ENCODE results near the gene KMT2C. TPM values are rescaled to one million over a fixed set of nuclear protein-coding genes. Genes with fewer than 3 reads are reported as not detected.

Gene KMT2C
- total and polyA plus RNA-seq, 7 experiments from 2014 or later: 17.0 to 152 (median 109) TPM

DNA sequence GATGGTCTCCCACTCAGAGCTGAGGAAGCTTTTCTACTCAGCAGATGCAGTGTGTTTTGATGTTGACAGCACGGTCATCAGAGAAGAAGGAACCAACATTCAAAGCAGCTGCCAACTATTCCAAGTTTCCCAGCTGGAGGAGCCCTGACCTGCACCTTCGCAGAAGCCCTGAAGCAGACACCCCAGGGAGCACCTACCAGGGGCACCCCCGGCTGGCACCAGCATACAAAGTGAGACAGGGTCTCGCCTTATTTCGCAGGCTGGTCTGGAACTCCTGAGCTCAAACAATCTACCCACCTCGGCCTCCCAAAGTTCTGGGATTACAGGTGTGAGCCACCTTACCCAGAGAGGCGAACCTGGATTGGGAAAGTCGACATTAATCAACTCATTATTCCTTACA, 68.6 kb downstream of the KMT2C start:
- Mint-ChIP-seq H3K4me1 (peaks cover 26 to 91% (median 80%) of the 10 kb centered on the region in 7 donors), H3K4me3 (no peak overlapping the region), H3K27ac (no peak overlapping the region), H3K9me3 (peaks cover 0 to 20% (median 9%) of the 10 kb centered on the region in 11 donors), H3K27me3 (no peaks in the 10 kb centered on the region), H3K36me3 (peaks cover 8 to 33% (median 22%) of the 10 kb centered on the region in 5 donors)
- DNase-seq (no peak), ATAC-seq (no peak)
- Histone ChIP-seq H3K36me3 (ENCODE audit: control insufficient read depth in 2 of 3, insufficient read depth in 3 of 3, low read length in 3 of 3) (peaks cover 0 to 4% (median 0%) of the 10 kb centered on the region in 3 experiments), H3K9me3 (ENCODE audit: control insufficient read depth in 2 of 3, low read length in 3 of 3) (no peaks in the 10 kb centered on the region), H3K4me1 (ENCODE audit: control insufficient read depth in 2 of 2, insufficient read depth in 2 of 2, low read length in 2 of 2) (peaks cover 14 to 16% of the 10 kb centered on the region in 2 donors), H3K4me3 (ENCODE audit: low read length) (no peak overlapping the region), H3K27me3 (ENCODE audit: control insufficient read depth in 2 of 2, insufficient read depth in 2 of 2, low read length in 2 of 2) (no peaks in the 10 kb centered on the region), H3K27ac (ENCODE audit: low read depth, low read length) (no peak overlapping the region)
- CTCF ChIA-PET: no interaction called here
- POLR2A ChIA-PET: no interaction called here
- intact Hi-C loops (cut with micrococcal nuclease): no loop called here

DNA sequence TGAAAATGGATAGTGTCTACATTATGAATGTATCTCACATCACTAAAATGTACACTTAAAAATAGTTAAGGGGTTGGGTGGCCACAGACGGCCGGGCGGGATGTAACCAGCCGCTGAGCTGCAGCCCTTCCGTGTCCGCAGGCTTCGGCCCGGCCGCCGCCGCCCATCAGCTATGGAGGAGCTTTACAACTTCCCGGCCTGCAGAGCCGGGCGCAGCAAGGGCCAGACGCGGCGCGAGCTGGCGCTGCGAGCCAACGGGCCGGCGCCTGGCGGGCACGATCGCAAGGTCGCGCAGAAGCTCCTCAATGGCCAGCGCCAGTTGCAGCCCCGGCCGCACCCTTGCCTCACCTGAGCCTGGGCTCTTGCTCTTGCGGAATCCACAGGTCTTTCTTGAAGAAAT, 69.1 kb downstream of the KMT2C start:
- ChIA-PET POLR2A (no interaction called here), CTCF (no interaction called here)
- no peak for DNase-seq
- Mint-ChIP-seq H3K36me3 (peaks cover 8 to 31% (median 19%) of the 10 kb centered on the region in 5 donors), H3K27ac (peak overlapping the region in 2 of 9 donors; percentile 35 to 40), H3K4me3 (no peak overlapping the region), H3K9me3 (peaks cover 0 to 18% (median 6%) of the 10 kb centered on the region in 11 donors), H3K27me3 (no peaks in the 10 kb centered on the region), H3K4me1 (peaks cover 26 to 91% (median 81%) of the 10 kb centered on the region in 7 donors)
- intact Hi-C loops (cut with micrococcal nuclease): no loop called here
- no peaks in the 10 kb centered on the region for H3K27me3 ChIP-seq (ENCODE audit: control insufficient read depth in 2 of 2, insufficient read depth in 2 of 2, low read length in 2 of 2)
- no peaks in the 10 kb centered on the region for H3K9me3 ChIP-seq (ENCODE audit: control insufficient read depth in 2 of 3, low read length in 3 of 3)
- H3K4me3 ChIP-seq (ENCODE audit: low read length): no peak overlapping the region
- ATAC-seq: no peak
- H3K27ac ChIP-seq (ENCODE audit: low read depth, low read length): no peak overlapping the region
- H3K4me1 ChIP-seq (ENCODE audit: control insufficient read depth in 2 of 2, insufficient read depth in 2 of 2, low read length in 2 of 2): peaks cover 14 to 16% of the 10 kb centered on the region in 2 donors
- peaks cover 0 to 4% (median 0%) of the 10 kb centered on the region in 3 experiments for H3K36me3 ChIP-seq (ENCODE audit: control insufficient read depth in 2 of 3, insufficient read depth in 3 of 3, low read length in 3 of 3)

DNA sequence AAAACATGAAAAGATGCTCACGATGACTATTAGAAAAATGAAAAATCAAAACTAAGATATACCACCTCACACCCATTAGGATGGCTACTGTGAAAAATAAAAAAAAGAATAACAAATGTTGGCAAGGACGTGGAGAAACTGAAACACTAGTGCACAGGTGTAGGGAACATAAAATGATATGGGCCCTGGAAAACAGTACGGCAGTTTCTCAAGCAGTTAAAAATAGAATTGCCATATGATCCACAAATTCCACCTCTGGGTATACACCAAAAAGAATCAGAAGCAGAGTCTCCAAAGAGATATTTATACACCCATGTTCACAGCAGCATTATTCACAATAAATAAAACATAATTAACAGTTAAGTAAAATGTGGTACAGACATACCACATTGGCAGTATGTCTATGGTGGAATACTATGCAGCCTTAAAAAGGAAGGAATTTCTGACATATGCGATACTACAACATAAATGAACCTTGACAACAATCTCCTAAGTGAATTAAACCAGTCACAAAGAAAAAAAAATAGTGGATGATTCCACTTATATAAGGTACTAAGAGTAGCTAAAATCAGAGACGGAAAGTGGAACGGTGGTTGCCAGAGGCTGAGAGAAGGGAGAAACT, 69.7 kb downstream of the KMT2C start:
- no peaks in the 10 kb centered on the region for H3K27me3 ChIP-seq (ENCODE audit: control insufficient read depth in 2 of 2, insufficient read depth in 2 of 2, low read length in 2 of 2)
- no peak for DNase-seq
- Mint-ChIP-seq H3K27ac (peak overlapping the region in 3 of 9 donors; percentile 35 to 68 (median 40)), H3K4me1 (peaks cover 23 to 88% (median 79%) of the 10 kb centered on the region in 7 donors), H3K27me3 (no peaks in the 10 kb centered on the region), H3K9me3 (peaks cover 0 to 12% (median 4%) of the 10 kb centered on the region in 11 donors), H3K4me3 (peak overlapping the region in 2 of 10 donors; percentile 2 to 44), H3K36me3 (peaks cover 5 to 26% (median 15%) of the 10 kb centered on the region in 5 donors)
- intact Hi-C loops (cut with micrococcal nuclease): no loop called here
- no peak overlapping the region for H3K27ac ChIP-seq (ENCODE audit: low read depth, low read length)
- CTCF ChIA-PET: no interaction called here
- ATAC-seq: no peak
- POLR2A ChIA-PET: no interaction called here
- no peaks in the 10 kb centered on the region for H3K9me3 ChIP-seq (ENCODE audit: control insufficient read depth in 2 of 3, low read length in 3 of 3)
- H3K36me3 ChIP-seq (ENCODE audit: control insufficient read depth in 2 of 3, insufficient read depth in 3 of 3, low read length in 3 of 3): peaks cover 0 to 4% (median 0%) of the 10 kb centered on the region in 3 experiments
- H3K4me3 ChIP-seq (ENCODE audit: low read length): no peak overlapping the region
- H3K4me1 ChIP-seq (ENCODE audit: control insufficient read depth in 2 of 2, insufficient read depth in 2 of 2, low read length in 2 of 2): peaks cover 14 to 16% of the 10 kb centered on the region in 2 donors

DNA sequence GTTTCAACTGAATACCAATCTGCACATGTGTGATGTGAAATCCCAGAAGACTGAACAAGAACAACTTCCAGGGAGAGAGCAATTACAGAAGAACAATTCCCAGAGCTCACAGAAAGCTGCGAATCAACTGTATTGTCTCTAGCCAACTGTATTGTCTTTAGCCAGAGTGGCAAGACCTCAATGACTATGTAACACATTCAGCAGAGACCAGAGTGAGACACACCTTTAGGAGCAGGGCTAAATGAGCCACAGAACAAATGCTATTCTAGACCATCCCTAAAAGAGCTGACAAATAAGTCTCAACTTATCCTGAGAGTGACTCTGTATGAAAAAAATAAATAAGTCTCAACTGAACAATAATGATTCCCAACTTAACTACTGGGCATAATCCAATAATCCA, 72.0 kb downstream of the KMT2C start:
- intact Hi-C loops (cut with micrococcal nuclease): no loop called here
- Histone ChIP-seq H3K27ac (ENCODE audit: low read depth, low read length) (no peak overlapping the region), H3K27me3 (ENCODE audit: control insufficient read depth in 2 of 2, insufficient read depth in 2 of 2, low read length in 2 of 2) (no peaks in the 10 kb centered on the region), H3K36me3 (ENCODE audit: control insufficient read depth in 2 of 3, insufficient read depth in 3 of 3, low read length in 3 of 3) (peaks cover 0 to 4% (median 0%) of the 10 kb centered on the region in 3 experiments), H3K9me3 (ENCODE audit: control insufficient read depth in 2 of 3, low read length in 3 of 3) (no peaks in the 10 kb centered on the region), H3K4me3 (ENCODE audit: low read length) (no peak overlapping the region), H3K4me1 (ENCODE audit: control insufficient read depth in 2 of 2, insufficient read depth in 2 of 2, low read length in 2 of 2) (peaks cover 10% of the 10 kb centered on the region in 2 donors)
- Mint-ChIP-seq H3K4me3 (peak overlapping the region in 5 of 10 donors; percentile 17 to 41 (median 26)), H3K9me3 (peaks cover 0 to 11% (median 3%) of the 10 kb centered on the region in 11 donors), H3K4me1 (peaks cover 19 to 76% (median 66%) of the 10 kb centered on the region in 7 donors), H3K27ac (peak overlapping the region in 3 of 9 donors; percentile 18 to 70 (median 67)), H3K27me3 (no peaks in the 10 kb centered on the region), H3K36me3 (peaks cover 4 to 22% (median 13%) of the 10 kb centered on the region in 5 donors)
- ChIA-PET CTCF (no interaction called here), POLR2A (no interaction called here)
- no peak for ATAC-seq
- no peak for DNase-seq

DNA sequence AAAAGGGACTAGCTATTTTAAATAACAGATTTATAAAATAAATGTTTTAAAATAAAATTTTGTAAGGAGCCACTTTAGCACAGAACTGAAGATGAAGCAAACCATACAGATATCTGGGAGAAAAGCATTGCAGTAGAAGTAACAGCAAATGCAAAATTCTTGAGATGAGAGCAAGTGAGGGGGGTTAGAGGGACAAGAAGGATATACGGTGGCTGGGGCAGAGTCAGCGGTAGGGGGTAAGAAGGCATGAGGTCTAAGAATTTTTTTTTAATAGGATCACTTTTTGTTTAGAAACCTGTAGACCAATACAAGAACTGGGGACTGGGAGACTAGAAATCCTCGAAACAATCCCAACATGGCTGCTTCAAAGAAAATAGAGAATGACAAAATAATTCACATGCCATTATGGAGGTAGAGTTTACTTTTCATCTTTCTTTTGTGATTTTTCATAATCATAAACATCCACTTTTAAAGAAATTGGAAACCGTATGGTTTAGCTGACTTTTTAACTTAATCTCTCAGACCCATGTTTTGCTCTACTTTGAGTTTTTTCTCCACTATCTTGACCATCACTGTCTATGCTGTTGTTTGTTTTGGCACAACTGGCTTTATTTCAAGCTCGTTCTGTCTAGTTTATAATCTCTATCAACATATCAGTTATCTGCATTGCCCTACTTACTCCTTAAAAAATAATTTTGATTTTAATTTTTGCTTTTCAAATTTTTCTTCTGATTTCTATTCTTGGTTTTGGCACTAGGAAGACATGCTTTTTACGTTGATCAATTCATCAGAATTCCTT, 73.5 kb downstream of the KMT2C start:
- peak overlapping the region in 2 of 9 donors; percentile 34 to 58 for H3K27ac Mint-ChIP-seq
- no peaks in the 10 kb centered on the region for H3K27me3 ChIP-seq (ENCODE audit: control insufficient read depth in 2 of 2, insufficient read depth in 2 of 2, low read length in 2 of 2)
- POLR2A ChIA-PET: no interaction called here
- peaks cover 0 to 8% (median 3%) of the 10 kb centered on the region in 11 donors for H3K9me3 Mint-ChIP-seq
- H3K36me3 ChIP-seq (ENCODE audit: control insufficient read depth in 2 of 3, insufficient read depth in 3 of 3, low read length in 3 of 3): peaks cover 0 to 5% (median 0%) of the 10 kb centered on the region in 3 experiments
- no peak for DNase-seq
- H3K27ac ChIP-seq (ENCODE audit: low read depth, low read length): no peak overlapping the region
- CTCF ChIA-PET: interaction anchor here (0.6 kb wide), 1 partner anchor 26 kb away, joined by 3 read pairs; no protein-coding TSS in a partner anchor
- H3K4me1 Mint-ChIP-seq: peaks cover 15 to 70% (median 54%) of the 10 kb centered on the region in 7 donors
- intact Hi-C loops (cut with micrococcal nuclease): no loop called here
- ATAC-seq: no peak
- H3K4me3 Mint-ChIP-seq: peak overlapping the region in 3 of 10 donors; percentile 6 to 41 (median 40)
- no peak overlapping the region for H3K4me3 ChIP-seq (ENCODE audit: low read length)
- no peaks in the 10 kb centered on the region for H3K27me3 Mint-ChIP-seq
- H3K4me1 ChIP-seq (ENCODE audit: control insufficient read depth in 2 of 2, insufficient read depth in 2 of 2, low read length in 2 of 2): peaks cover 10% of the 10 kb centered on the region in 2 donors
- H3K9me3 ChIP-seq (ENCODE audit: control insufficient read depth in 2 of 3, low read length in 3 of 3): no peaks in the 10 kb centered on the region
- peaks cover 4 to 16% (median 9%) of the 10 kb centered on the region in 5 donors for H3K36me3 Mint-ChIP-seq

DNA sequence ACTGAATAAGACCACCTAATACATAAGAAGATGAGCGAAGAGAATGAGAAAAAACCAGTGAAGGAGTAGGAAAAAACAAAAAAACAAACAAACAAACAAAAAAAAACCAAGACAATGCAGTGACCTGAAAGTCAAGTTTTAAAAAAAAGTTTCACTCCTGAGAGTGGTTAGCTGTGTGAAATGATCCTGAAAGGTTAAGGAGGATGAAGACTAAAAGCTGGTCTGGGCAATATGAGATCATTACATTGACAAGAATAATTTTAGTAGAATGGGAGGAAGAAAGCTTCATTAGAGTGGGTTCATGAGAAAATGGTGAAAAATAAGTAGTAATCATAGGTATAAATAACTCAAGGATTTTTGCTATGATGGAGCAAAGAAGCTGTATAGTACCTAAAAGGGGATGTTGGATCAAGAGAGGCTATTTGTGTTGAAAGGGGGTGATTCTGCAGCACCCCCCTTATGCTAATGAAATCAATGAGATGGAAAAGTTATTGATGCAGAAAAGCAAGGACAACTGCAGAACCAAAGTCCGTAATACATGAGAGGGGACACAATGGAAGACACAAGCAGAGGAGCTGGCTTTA, 80.2 kb downstream of the KMT2C start:
- H3K36me3 Mint-ChIP-seq: peaks cover 26 to 54% (median 41%) of the 10 kb centered on the region in 5 donors

More for the DNA sequence above, 80.2 kb downstream of the KMT2C start:
- Histone ChIP-seq H3K4me3 (ENCODE audit: low read length) (no peak overlapping the region), H3K27me3 (ENCODE audit: control insufficient read depth in 2 of 2, insufficient read depth in 2 of 2, low read length in 2 of 2) (no peaks in the 10 kb centered on the region), H3K9me3 (ENCODE audit: control insufficient read depth in 2 of 3, low read length in 3 of 3) (no peaks in the 10 kb centered on the region), H3K4me1 (ENCODE audit: control insufficient read depth in 2 of 2, insufficient read depth in 2 of 2, low read length in 2 of 2) (no peaks in the 10 kb centered on the region), H3K36me3 (ENCODE audit: control insufficient read depth in 2 of 3, insufficient read depth in 3 of 3, low read length in 3 of 3) (peaks cover 0 to 29% (median 0%) of the 10 kb centered on the region in 3 experiments), H3K27ac (ENCODE audit: low read depth, low read length) (no peak overlapping the region)
- peaks cover 0 to 10% (median 3%) of the 10 kb centered on the region in 11 donors for H3K9me3 Mint-ChIP-seq
- ChIA-PET CTCF (no interaction called here), POLR2A (no interaction called here)
- peak overlapping the region in 1 of 10 donors; percentile 5 for H3K4me3 Mint-ChIP-seq
- ATAC-seq: no peak
- peak overlapping the region in 1 of 9 donors; percentile 85 for H3K27ac Mint-ChIP-seq
- intact Hi-C loops (cut with micrococcal nuclease): no loop called here
- H3K27me3 Mint-ChIP-seq: no peaks in the 10 kb centered on the region
- peaks cover 11 to 37% (median 24%) of the 10 kb centered on the region in 7 donors for H3K4me1 Mint-ChIP-seq
- DNase-seq: no peak
